Vagina (tissue), 2 donors: ENCODE data around the gene EPHA1.
"Not testable (repeated sequence)": the region's sequence is repeated elsewhere in the genome, so short reads cannot be mapped to it uniquely, and the experiment has no call there.

ENCODE experiments used
- CTCF ChIP-seq, 3 experiments: fragments of 450-650 bp in 2 of 3; fragments of 200-600 bp in 1 of 3; sonication (generic) in 1 of 3; IDR thresholded peaks; one replicate each; pipeline ENCODE4 v1.5.1; 2017 to 2019; ENCODE audit warnings: antibody characterized with exemption in 3 of 3, mild to moderate bottlenecking in 2 of 3, moderate library complexity in 2 of 3
- POLR2A ChIP-seq, 2 donors: fragments of 450-650 bp; IDR thresholded peaks; one replicate each; pipeline ENCODE4 v1.6.1; 2017; ENCODE audit warnings: antibody characterized with exemption in 2 of 2, mild to moderate bottlenecking in 2 of 2, moderate library complexity in 2 of 2

DNA sequence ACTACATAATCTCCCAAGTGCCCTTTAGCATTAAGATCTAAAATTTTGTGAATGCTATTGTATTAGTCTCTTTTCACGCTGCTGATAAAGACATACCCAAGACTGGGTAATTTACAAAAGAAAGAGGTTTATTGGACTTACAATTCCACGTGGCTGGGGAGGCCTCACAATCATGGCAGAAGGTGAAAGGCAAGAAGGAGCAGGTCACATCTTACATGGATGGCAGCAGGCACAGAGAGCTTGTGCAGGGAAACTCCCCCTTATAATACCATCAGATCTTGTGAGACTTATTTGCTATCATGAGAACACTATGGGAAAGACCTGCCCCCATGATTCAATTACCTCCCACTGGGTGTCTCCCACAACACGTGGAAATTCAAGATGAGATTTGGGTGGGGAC lies 12.0 kb upstream of the EPHA1 start:
- not testable (repeated sequence) for TF ChIP-seq CTCF, POLR2A (IDR thresholded peaks at IDR 0.05)
